Progenitor cell of endocrine pancreas (in vitro differentiated cells): Measurements from ENCODE around the gene GZF1. TPM values are rescaled to one million over a fixed set of nuclear protein-coding genes. Genes with fewer than 3 reads are reported as not detected.

Source experiments
- DNase-seq: peaks from one replicate; pipeline ENCODE4 v3.0.0; 2021; ENCODE audit warnings: low spot score; ENCODE audit not compliant: unreplicated experiment
- H3K27ac Mint-ChIP-seq: 2 replicates; pipeline ENCODE4 v1.8.0; 2021; ENCODE audit warnings: mild to moderate bottlenecking, moderate library complexity, mixed read lengths
- H3K27me3 Mint-ChIP-seq: 2 replicates; pipeline ENCODE4 v1.8.0; 2021; ENCODE audit warnings: mixed read lengths
- H3K36me3 Mint-ChIP-seq: 2 replicates; pipeline ENCODE4 v1.8.0; 2022; ENCODE audit warnings: mixed read lengths; ENCODE audit not compliant: insufficient read depth
- H3K4me1 Mint-ChIP-seq: 2 replicates; pipeline ENCODE4 v1.8.0; 2021; ENCODE audit warnings: low read depth, mixed read lengths
- H3K4me3 Mint-ChIP-seq: 2 replicates; pipeline ENCODE4 v1.8.0; 2021; ENCODE audit warnings: low read depth, mild to moderate bottlenecking, moderate library complexity, mixed read lengths
- H3K9me3 Mint-ChIP-seq: 2 replicates; pipeline ENCODE4 v1.8.0; 2021; ENCODE audit warnings: low read depth, mixed read lengths
- total RNA-seq: library from RNA; stranded (reverse); gene quantifications from 2 replicates; pipeline ENCODE4 v1.2.1, GENCODE V29; 2021
- TF ChIP-seq, protein P1 (sequence below): fragments of 200-600 bp; sonication (generic); IDR thresholded peaks from one replicate; pipeline ENCODE4 v1.5.0; 2021; ENCODE audit warnings: antibody characterized with exemption, mild to moderate bottlenecking; ENCODE audit not compliant: unreplicated experiment

The GZF1 gene
- total RNA-seq, 1 donor from 2014 or later, result 14.3 TPM

DNA sequence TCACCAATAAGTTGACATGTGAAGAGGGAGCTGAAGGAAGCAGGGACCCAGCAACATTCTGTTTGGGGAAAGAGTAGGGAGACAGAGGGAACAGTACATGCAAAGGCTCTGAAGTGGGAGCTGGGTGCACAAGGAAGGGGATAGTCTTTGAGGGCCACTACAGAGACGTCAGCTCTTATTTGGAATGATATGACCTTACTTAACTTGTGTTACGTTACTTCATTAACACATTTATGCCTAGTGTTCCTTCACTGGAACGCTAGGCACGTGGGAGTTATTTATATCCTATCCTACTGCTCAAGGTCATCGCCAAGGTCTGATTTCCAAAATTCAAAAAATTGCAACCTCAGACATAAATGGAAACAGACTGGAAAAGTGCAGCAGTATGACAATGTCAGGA, 39.1 kb downstream of the GZF1 start:
- TF ChIP-seq, protein P1, sequence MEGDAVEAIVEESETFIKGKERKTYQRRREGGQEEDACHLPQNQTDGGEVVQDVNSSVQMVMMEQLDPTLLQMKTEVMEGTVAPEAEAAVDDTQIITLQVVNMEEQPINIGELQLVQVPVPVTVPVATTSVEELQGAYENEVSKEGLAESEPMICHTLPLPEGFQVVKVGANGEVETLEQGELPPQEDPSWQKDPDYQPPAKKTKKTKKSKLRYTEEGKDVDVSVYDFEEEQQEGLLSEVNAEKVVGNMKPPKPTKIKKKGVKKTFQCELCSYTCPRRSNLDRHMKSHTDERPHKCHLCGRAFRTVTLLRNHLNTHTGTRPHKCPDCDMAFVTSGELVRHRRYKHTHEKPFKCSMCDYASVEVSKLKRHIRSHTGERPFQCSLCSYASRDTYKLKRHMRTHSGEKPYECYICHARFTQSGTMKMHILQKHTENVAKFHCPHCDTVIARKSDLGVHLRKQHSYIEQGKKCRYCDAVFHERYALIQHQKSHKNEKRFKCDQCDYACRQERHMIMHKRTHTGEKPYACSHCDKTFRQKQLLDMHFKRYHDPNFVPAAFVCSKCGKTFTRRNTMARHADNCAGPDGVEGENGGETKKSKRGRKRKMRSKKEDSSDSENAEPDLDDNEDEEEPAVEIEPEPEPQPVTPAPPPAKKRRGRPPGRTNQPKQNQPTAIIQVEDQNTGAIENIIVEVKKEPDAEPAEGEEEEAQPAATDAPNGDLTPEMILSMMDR, result no peak
- peaks cover 6% of the 10 kb centered on the region for H3K36me3 Mint-ChIP-seq
- H3K4me1 Mint-ChIP-seq, result no peaks in the 10 kb centered on the region
- no peaks in the 10 kb centered on the region for H3K27me3 Mint-ChIP-seq
- no peak overlapping the region for H3K4me3 Mint-ChIP-seq
- no peaks in the 10 kb centered on the region for H3K9me3 Mint-ChIP-seq
- H3K27ac Mint-ChIP-seq, result no peak overlapping the region
- no peak for DNase-seq

GRCh38 chr20:23403751-23404150, 41.8 kb downstream of the GZF1 start:
- Mint-ChIP-seq H3K27me3 (no peaks in the 10 kb centered on the region), H3K4me3 (no peak overlapping the region), H3K4me1 (no peaks in the 10 kb centered on the region), H3K27ac (no peak overlapping the region), H3K36me3 (peaks cover 6% of the 10 kb centered on the region), H3K9me3 (no peaks in the 10 kb centered on the region)
- TF ChIP-seq, protein P1, result no peak
- DNase-seq, result no peak

DNA sequence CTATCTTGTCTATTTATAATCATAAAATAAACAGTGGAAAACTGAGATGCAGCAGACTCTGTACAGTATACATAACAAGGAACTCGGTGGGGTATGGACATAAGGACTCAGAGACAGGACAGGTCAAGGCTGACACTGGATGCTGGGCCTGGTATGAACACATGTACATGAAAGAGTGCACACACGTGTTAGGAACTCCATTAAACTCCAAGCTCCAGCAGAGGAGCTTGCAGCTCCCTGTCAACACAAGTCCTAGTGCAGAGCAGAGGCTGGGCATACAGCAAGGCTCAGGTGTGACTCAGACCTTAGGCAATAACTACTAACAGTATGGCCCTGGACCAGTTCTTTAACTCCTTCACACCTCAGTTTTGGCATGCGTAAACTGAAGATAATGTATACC, 42.2 kb downstream of the GZF1 start:
- TF ChIP-seq, protein P1, result no peak
- Mint-ChIP-seq H3K36me3 (peaks cover 6% of the 10 kb centered on the region), H3K4me3 (no peak overlapping the region), H3K9me3 (no peaks in the 10 kb centered on the region), H3K4me1 (peaks cover 1% of the 10 kb centered on the region), H3K27me3 (no peaks in the 10 kb centered on the region), H3K27ac (no peak overlapping the region)
- DNase-seq, result no peak

- Mint-ChIP-seq H3K27ac (no peak overlapping the region), H3K4me1 (peaks cover 4% of the 10 kb centered on the region), H3K36me3 (peaks cover 3% of the 10 kb centered on the region), H3K27me3 (no peaks in the 10 kb centered on the region), H3K9me3 (no peaks in the 10 kb centered on the region), H3K4me3 (no peak overlapping the region)
- TF ChIP-seq, protein P1, result no peak
- DNase-seq, result no peak
Measured at GRCh38 chr20:23406880-23407279, 44.9 kb downstream of the GZF1 start.

GRCh38 chr20:23407781-23408464, 45.9 kb downstream of the GZF1 start:
- Mint-ChIP-seq H3K27ac (peak overlapping the region; percentile 34), H3K9me3 (no peaks in the 10 kb centered on the region), H3K4me1 (peaks cover 6% of the 10 kb centered on the region), H3K36me3 (no peaks in the 10 kb centered on the region), H3K4me3 (no peak overlapping the region), H3K27me3 (no peaks in the 10 kb centered on the region)
- no peak for DNase-seq
- TF ChIP-seq, protein P1, result no peak
